Left ventricle myocardium inferior (tissue), 1 donor: Measurements from ENCODE around the gene ASAP3. TPM values are rescaled to one million over a fixed set of nuclear protein-coding genes. Genes with fewer than 3 reads are reported as not detected.

Experiments
- DNase-seq: peaks from one replicate; pipeline ENCODE4 v3.0.0-alpha.2; 2020
- H3K27ac ChIP-seq: fragments of 200-600 bp; replicated peaks from 2 replicates; pipeline ENCODE4 v1.8.0; 2021
- H3K27me3 ChIP-seq: fragments of 200-600 bp; 2 replicates; pipeline ENCODE4 v1.8.0; 2021; ENCODE audit warnings: low read depth
- H3K36me3 ChIP-seq: fragments of 200-600 bp; 2 replicates; pipeline ENCODE4 v1.8.0; 2021
- H3K4me1 ChIP-seq: fragments of 200-600 bp; 2 replicates; pipeline ENCODE4 v1.8.0; 2021
- H3K4me3 ChIP-seq: fragments of 200-600 bp; 2 replicates; pipeline ENCODE4 v1.8.0; 2021; ENCODE audit warnings: mild to moderate bottlenecking, moderate library complexity
- H3K9me3 ChIP-seq: fragments of 200-600 bp; replicated peaks from 2 replicates; pipeline ENCODE4 v1.8.0; 2021
- CTCF ChIP-seq: fragments of 200-600 bp; IDR thresholded peaks from 2 replicates; pipeline ENCODE4 v1.8.0; 2021; ENCODE audit warnings: antibody characterized with exemption, mild to moderate bottlenecking, borderline replicate concordance
- intact Hi-C: fragments of 100-400 bp; cut with micrococcal nuclease; formaldehyde crosslinking; loops from one replicate; pipeline ENCODE4 v1.11.0; 2022
- total RNA-seq: library from RNA; stranded (reverse); fragmentation: NEBNext Ultra II Directional; extraction: Animal tissue kit (Norgen Biotek cat#: 25700); gene quantifications from one replicate; pipeline ENCODE4 v1.2.1, GENCODE V29; 2021
- donor health status: DM: no; HTN: yes; CAD: no; lungs with severe emphysema.

The ASAP3 gene
- total RNA-seq, 1 donor from 2014 or later: 44.4 TPM

DNA sequence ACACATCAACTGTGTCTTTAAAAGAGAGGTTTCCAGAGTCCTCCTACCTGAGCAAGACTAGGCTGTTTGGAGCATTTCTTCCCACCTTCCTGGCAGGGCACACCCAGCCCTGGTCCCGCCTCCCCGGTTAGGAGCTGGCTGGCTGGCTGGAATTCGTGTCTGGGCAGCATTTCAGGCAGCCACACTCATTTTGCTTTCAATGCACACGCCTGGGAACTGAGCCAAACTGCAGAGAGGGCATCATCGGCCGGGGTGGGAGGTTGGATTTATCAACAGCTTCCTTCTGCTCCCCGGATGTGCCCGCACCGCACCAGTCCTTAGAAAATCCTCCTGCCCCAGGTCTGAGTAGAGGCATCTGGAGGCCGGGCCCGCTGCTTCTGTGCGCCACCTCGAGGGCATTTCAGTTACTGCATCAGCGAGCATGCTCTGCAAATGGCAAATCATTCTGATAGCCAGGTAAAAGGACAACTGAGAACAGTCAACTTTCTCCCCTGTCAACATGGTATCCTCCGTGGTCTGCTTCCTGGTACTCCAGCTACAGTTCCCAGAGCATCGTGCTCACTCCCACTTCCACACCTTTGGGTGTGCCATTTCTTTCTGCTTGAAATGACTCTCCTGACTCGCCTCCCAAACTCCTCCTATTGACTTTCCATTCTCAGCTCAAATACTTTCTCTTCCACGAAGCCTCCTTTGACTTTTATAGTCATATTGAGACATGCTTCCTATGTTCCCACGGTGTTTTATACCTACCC is 80.1 kb downstream of the ASAP3 start:
- Histone ChIP-seq H3K27ac (peak overlapping the region; percentile 72), H3K36me3 (peaks cover 7% of the 10 kb centered on the region), H3K9me3 (no peaks in the 10 kb centered on the region), H3K4me1 (peaks cover 83% of the 10 kb centered on the region), H3K4me3 (peak overlapping the region; percentile 36), H3K27me3 (no peaks in the 10 kb centered on the region)
- TF ChIP-seq CTCF: peak; percentile 99
- intact Hi-C loops: loop anchor here (10.0 kb wide), 1 partner anchor 59 kb away; the partner anchor contains the start of gene HNRNPR
- peak; percentile 88 for DNase-seq

- no peak for TF ChIP-seq CTCF
- no peak for DNase-seq
- Histone ChIP-seq H3K27me3 (no peaks in the 10 kb centered on the region), H3K36me3 (peaks cover 3% of the 10 kb centered on the region), H3K4me1 (peaks cover 83% of the 10 kb centered on the region), H3K9me3 (no peaks in the 10 kb centered on the region), H3K27ac (peak overlapping the region; percentile 72), H3K4me3 (no peak overlapping the region)
- intact Hi-C loops: loop anchor here (10.0 kb wide), 1 partner anchor 59 kb away; the partner anchor contains the start of gene HNRNPR
Observed at GRCh38 chr1:23403355-23403734, 80.6 kb downstream of the ASAP3 start.

- TF ChIP-seq CTCF: no peak
- H3K27ac ChIP-seq: peak overlapping the region; percentile 72
- intact Hi-C loops: loop anchor here (10.0 kb wide), 1 partner anchor 58 kb away; the partner anchor contains the start of gene HNRNPR
- no peaks in the 10 kb centered on the region for H3K9me3 ChIP-seq
- no peak overlapping the region for H3K4me3 ChIP-seq
- H3K4me1 ChIP-seq: peaks cover 83% of the 10 kb centered on the region
- no peaks in the 10 kb centered on the region for H3K36me3 ChIP-seq
- no peak for DNase-seq
- no peaks in the 10 kb centered on the region for H3K27me3 ChIP-seq
Observed at GRCh38 chr1:23403038-23403336, 81.0 kb downstream of the ASAP3 start.

DNA sequence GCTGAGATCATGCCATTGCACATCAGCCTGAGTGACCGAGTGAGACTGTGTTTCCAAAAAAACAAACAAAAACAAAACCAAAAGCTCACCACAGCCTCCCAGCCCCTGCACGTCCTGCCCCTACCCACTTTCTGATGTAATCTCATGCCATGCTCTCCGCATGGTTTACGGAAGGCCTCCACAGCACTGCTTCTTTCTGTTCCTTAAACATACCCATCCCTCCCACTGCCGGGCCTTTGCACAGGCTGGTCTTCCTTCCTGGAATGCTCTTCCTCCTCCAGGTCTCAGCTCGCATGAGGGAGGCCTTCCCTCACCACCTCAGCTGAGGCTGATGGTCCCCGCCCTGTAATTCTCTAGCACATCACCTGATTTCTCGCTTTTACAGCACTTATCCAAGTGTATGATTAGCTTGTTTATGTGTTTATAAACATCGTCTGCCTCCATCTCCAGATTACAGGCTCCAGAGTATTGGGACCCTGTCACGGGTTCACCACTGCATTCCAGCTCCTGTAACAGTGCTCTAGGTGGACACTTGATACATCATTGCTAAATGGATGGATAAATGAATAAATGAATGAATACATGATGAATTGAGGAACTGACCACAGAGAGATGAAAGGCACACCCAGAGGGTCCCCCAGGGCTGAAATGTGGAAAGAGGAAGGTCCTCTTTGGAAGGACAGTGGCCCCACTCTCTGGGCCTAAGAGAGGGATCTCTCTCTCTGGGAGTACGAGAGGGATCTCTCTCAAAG is 81.5 kb downstream of the ASAP3 start:
- Histone ChIP-seq H3K4me3 (no peak overlapping the region), H3K4me1 (peaks cover 83% of the 10 kb centered on the region), H3K36me3 (no peaks in the 10 kb centered on the region), H3K9me3 (no peaks in the 10 kb centered on the region), H3K27ac (peak overlapping the region; percentile 72), H3K27me3 (no peaks in the 10 kb centered on the region)
- TF ChIP-seq CTCF: no peak
- intact Hi-C loops: loop anchor here (10.0 kb wide), 1 partner anchor 58 kb away; the partner anchor contains the start of gene HNRNPR
- DNase-seq: no peak

- DNase-seq: no peak
- no peaks in the 10 kb centered on the region for H3K9me3 ChIP-seq
- no peaks in the 10 kb centered on the region for H3K36me3 ChIP-seq
- no peak overlapping the region for H3K4me3 ChIP-seq
- H3K4me1 ChIP-seq: peaks cover 78% of the 10 kb centered on the region
- no peak for TF ChIP-seq CTCF
- H3K27ac ChIP-seq: peak overlapping the region; percentile 64
- H3K27me3 ChIP-seq: no peaks in the 10 kb centered on the region
- intact Hi-C loops: loop anchor here (10.0 kb wide), 1 partner anchor 57 kb away; the partner anchor contains the start of gene HNRNPR
Observed at GRCh38 chr1:23401313-23401712, 82.7 kb downstream of the ASAP3 start.
